K562 (cell line): ENCODE data around the gene OR2S2. TPM values are rescaled to one million over a fixed set of nuclear protein-coding genes. Genes with fewer than 3 reads are reported as not detected.
"Not testable (repeated sequence)": the region's sequence is repeated elsewhere in the genome, so short reads cannot be mapped to it uniquely, and the experiment has no call there.

Experiments used
- ATAC-seq: fragments of 200-7000 bp; cut with Tn5 transposase; 3 replicates; pipeline ENCODE4 v1.9.1; 2020; ENCODE audit warnings: moderate library complexity
- BruUV-seq: library from RNA; stranded (reverse); fragments of 400-500 nt; replicated peaks from 2 replicates; lab custom pipeline; 2021; lab: Mats Ljungman, UMichigan
- CTCF ChIA-PET: fragments of 300-600 bp; formaldehyde crosslinking; extraction: SDS; loops from one replicate; lab custom pipeline; 2021; ENCODE audit warnings: low intra/inter-chr PET ratio; lab: Yijun Ruan, JAX
- POLR2A ChIA-PET: fragments of 300-600, 350-650 bp; sonication (Branson Sonifier 250); formaldehyde crosslinking; extraction: SDS; loops from one replicate; lab custom pipeline; 2021; ENCODE audit warnings: antibody characterized with exemption, inconsistent platforms; lab: Yijun Ruan, JAX
- DNase-seq, 4 experiments: peaks; one replicate each; pipeline versions ENCODE4 v3.0.0 to v3.0.0-alpha.2; 2011 to 2018; ENCODE audit warnings: low spot score in 3 of 4, mixed read lengths in 3 of 4; ENCODE audit errors: extremely low read depth in 1 of 4
- FAIRE-seq: peaks from 2 replicates; lab custom pipeline; 2011; peaks lifted over from hg19 to GRCh38; lab: Jason Lieb, UNC
- H2AFZ ChIP-seq: 2 replicates; pipeline ENCODE4 v1.6.0; 2011; ENCODE audit warnings: low read depth, low read length, control low read depth, inconsistent platforms
- H3K27ac ChIP-seq: fragments of 200-600 bp; 3 replicates; pipeline ENCODE4 v1.8.0; 2011; ENCODE audit warnings: low read depth, mild to moderate bottlenecking, control low read depth, inconsistent platforms, low read length, moderate library complexity, mixed read lengths; ENCODE audit errors: extremely low read depth
- H3K27me3 ChIP-seq, 2 experiments: fragments of 300-600 bp in 1 of 2; 2 replicates in 1 of 2; 3 replicates in 1 of 2; pipeline versions ENCODE4 v1.6.0 to v1.8.0; 2011; ENCODE audit warnings: inconsistent platforms in 2 of 2, low read length in 2 of 2, mild to moderate bottlenecking in 1 of 2, mixed read lengths in 1 of 2, moderate library complexity in 1 of 2; ENCODE audit not compliant: control insufficient read depth in 2 of 2, insufficient read depth in 2 of 2
- H3K36me3 ChIP-seq: fragments of 300-600 bp; 3 replicates; pipeline ENCODE4 v1.8.0; 2011; ENCODE audit warnings: mild to moderate bottlenecking, low read length, inconsistent platforms; ENCODE audit not compliant: control insufficient read depth, insufficient read depth
- H3K4me1 ChIP-seq, 2 experiments: fragments of 200-600 bp in 1 of 2; replicated peaks in 1 of 2; 2 replicates in 1 of 2; 3 replicates in 1 of 2; pipeline versions ENCODE4 v1.5.1 to v1.8.0; 2011; ENCODE audit warnings: inconsistent platforms in 2 of 2, low read length in 2 of 2, mild to moderate bottlenecking in 1 of 2, mixed read lengths in 1 of 2, moderate library complexity in 1 of 2; ENCODE audit not compliant: control insufficient read depth in 2 of 2, insufficient read depth in 2 of 2
- H3K4me2 ChIP-seq: 2 replicates; pipeline ENCODE4 v1.6.1; 2011; ENCODE audit warnings: low read length, control low read depth, inconsistent platforms, mixed read lengths; ENCODE audit not compliant: insufficient read depth
- H3K4me3 ChIP-seq: fragments of 200-600 bp; sonication (generic), shearing (Covaris generic); 2 replicates; pipeline ENCODE4 v1.5.1; 2016; ENCODE audit warnings: control low read depth, inconsistent platforms
- H3K79me2 ChIP-seq: fragments of 200-600 bp; 3 replicates; pipeline ENCODE4 v1.8.0; 2011; ENCODE audit warnings: low read length, inconsistent platforms; ENCODE audit not compliant: control insufficient read depth, insufficient read depth
- H3K9ac ChIP-seq, 2 experiments: 2 replicates each; pipeline versions ENCODE4 v1.6.0 to v1.6.1; 2011; ENCODE audit warnings: low read depth in 2 of 2, low read length in 2 of 2, control low read depth in 1 of 2, inconsistent platforms in 1 of 2, mild to moderate bottlenecking in 1 of 2, mixed read lengths in 1 of 2; ENCODE audit not compliant: insufficient read depth in 1 of 2
- H3K9me1 ChIP-seq: one replicate; pipeline ENCODE4 v1.6.0; 2011; ENCODE audit warnings: inconsistent platforms, mild to moderate bottlenecking, low read length, moderate library complexity; ENCODE audit not compliant: control insufficient read depth, insufficient read depth
- H3K9me3 ChIP-seq: replicated peaks from 2 replicates; pipeline ENCODE4 v1.5.1; 2011; ENCODE audit warnings: low read depth, low read length, inconsistent platforms; ENCODE audit not compliant: control insufficient read depth, insufficient read depth
- H4K20me1 ChIP-seq: replicated peaks from 2 replicates; pipeline ENCODE4 v1.6.1; 2011; ENCODE audit warnings: low read length, inconsistent platforms, mixed read lengths; ENCODE audit not compliant: control insufficient read depth, insufficient read depth
- CHD1 ChIP-seq: fragments of 200-600 bp; sonication (generic); IDR thresholded peaks from one replicate; pipeline ENCODE4 v1.6.1; 2012; ENCODE audit warnings: mild to moderate bottlenecking, moderate library complexity, low read length, inconsistent platforms
- NFE2L1 ChIP-seq: fragments of 450-650 bp; IDR thresholded peaks from 2 replicates; pipeline ENCODE4 v1.6.1; 2016; ENCODE audit warnings: missing genetic modification characterization, low read depth, mild to moderate bottlenecking, missing compliant biosample characterization, moderate library complexity, borderline replicate concordance
- RUNX1 ChIP-seq: sonication (generic); IDR thresholded peaks from 2 replicates; pipeline ENCODE4 v1.6.1; 2016; ENCODE audit warnings: antibody characterized with exemption, low read depth
- SP2 ChIP-seq: IDR thresholded peaks from 2 replicates; pipeline ENCODE4 v1.6.1; 2011; ENCODE audit warnings: mild to moderate bottlenecking, low read depth, low read length, moderate library complexity; ENCODE audit not compliant: poor library complexity, severe bottlenecking; ENCODE audit errors: extremely low read depth
- WGBS: fragments of 100-300 bp; shearing (Covaris generic); methylation state at CpG from one replicate; pipeline ENCODE4 v1.1.6; 2016; ENCODE audit warnings: low coverage, mixed read lengths; ENCODE audit not compliant: insufficient coverage; ENCODE audit errors: missing lambda C conversion rate; 5-methylcytosine and 5-hydroxymethylcytosine counted together
- in situ Hi-C: fragments of 300-500 bp; cut with MboI; formaldehyde crosslinking; loops from 4 replicates; pipeline ENCODE4 v1.15.0; 2018; ENCODE audit warnings: inconsistent platforms, mixed read lengths
- intact Hi-C: fragments of 100-400 bp; cut with micrococcal nuclease; formaldehyde crosslinking; loops from 2 replicates; pipeline ENCODE4 v1.14.2; 2022
- polyA plus RNA-seq, 8 experiments: library from polyadenylated mRNA; depleted of rRNA in 4 of 8; stranded (reverse) in 5 of 8; unstranded in 3 of 8; fragments of >200 nt; fragmentation: Nextera tagmentation in 2 of 8; fragmentation: Illumina TruSeq in 1 of 8; extraction: Ambion mirVana in 2 of 8; extraction: Trizol in 1 of 8; gene quantifications; 2 replicates each; pipeline versions ENCODE4 v1.2.1 to v1.2.3, GENCODE V29; 2011 to 2014; ENCODE audit warnings: inconsistent platforms in 1 of 8, missing spikeins in 1 of 8
- total RNA-seq, 7 experiments: library from RNA; depleted of rRNA in 6 of 7; stranded (reverse); fragments of >200 nt in 6 of 7; fragmentation: Illumina TruSeq in 2 of 7; extraction: Trizol in 2 of 7; gene quantifications; 2 replicates each; pipeline versions ENCODE4 v1.2.1 to v1.2.3, GENCODE V29; 2011 to 2021; ENCODE audit warnings: low replicate concordance in 1 of 7

OR2S2 gene
- total and polyA plus RNA-seq, 9 of the 15 experiments (the other 6 are each of a cell fraction or from before 2014, with no cell fraction given): not detected

GRCh38 chr9:35993976-35994720 lies 36.2 kb upstream of the OR2S2 start:
- BruUV-seq: no TSS peak
- Histone ChIP-seq H4K20me1 (no peaks in the 10 kb centered on the region), H3K4me3 (no peak overlapping the region), H3K79me2 (no peaks in the 10 kb centered on the region), H3K9ac (no peak overlapping the region), H3K27ac (no peak overlapping the region), H3K9me3 (no peaks in the 10 kb centered on the region), H2AFZ (no peak overlapping the region), H3K9me1 (no peaks in the 10 kb centered on the region), H3K4me2 (no peak overlapping the region), H3K36me3 (no peaks in the 10 kb centered on the region), H3K4me1 (no peaks in the 10 kb centered on the region), H3K27me3 (0 out of 5 replicates have a peak, but pooled peaks cover 0 to 2% of the 10 kb centered on the region in 2 experiments)
- ChIA-PET POLR2A (no interaction called here), CTCF (no interaction called here)
- intact Hi-C loops (no loop called here), in situ Hi-C loops (no loop called here)
- 0% methylated on average over 5 of the region's 5 CpGs for WGBS
- TF ChIP-seq RUNX1: no peak
- no peak for TF ChIP-seq SP2
- TF ChIP-seq NFE2L1 (tag): no peak
- TF ChIP-seq CHD1: no peak
- ATAC-seq (no peak), FAIRE-seq (no peak), DNase-seq (no peak)

- not testable (repeated sequence) for DNase-seq, FAIRE-seq
Observed at GRCh38 chr9:35993136-35993535, 35.2 kb upstream of the OR2S2 start.

More at GRCh38 chr9:35993136-35993535, 35.2 kb upstream of the OR2S2 start:
- H3K27ac ChIP-seq, H3K79me2 ChIP-seq, H3K9ac ChIP-seq, H3K4me2 ChIP-seq, BruUV-seq, H3K27me3 ChIP-seq, H3K36me3 ChIP-seq, ATAC-seq, in situ Hi-C loops, H2AFZ ChIP-seq, H3K9me1 ChIP-seq, H3K4me1 ChIP-seq, H3K9me3 ChIP-seq, intact Hi-C loops, H4K20me1 ChIP-seq, POLR2A ChIA-PET, H3K4me3 ChIP-seq: not testable (repeated sequence)
- CTCF ChIA-PET: interaction anchor here (0.5 kb wide), 1 partner anchor 360 kb away, joined by 3 read pairs; no protein-coding TSS in a partner anchor
- WGBS: 0% methylated on average over 3 of the region's 3 CpGs
